Measurements from ENCODE around the gene MICOS13. TPM values are rescaled to one million over a fixed set of nuclear protein-coding genes. Genes with fewer than 3 reads are reported as not detected.

The MICOS13 gene
- total RNA-seq, 4 donors from 2014 or later: 43.6 to 65.5 (median 54.1) TPM

GRCh38 chr19:5648464-5648863 lies 31.9 kb downstream of the MICOS13 start:
- TF ChIP-seq POLR2A (IDR thresholded peaks at IDR 0.05): no peak
- no peak for TF ChIP-seq CTCF (IDR thresholded peaks at IDR 0.05)
- DNase-seq (ENCODE audit: low spot score in 2 of 2): no peak
- H3K4me3 ChIP-seq (ENCODE audit: low read depth, poor library complexity, severe bottlenecking): no peak overlapping the region
- WGBS, 2 donors: 91 to 92% methylated on average over 11 of the region's 11 CpGs
- intact Hi-C loops (cut with DNase I; ENCODE audit: low total_unique reads): no loop called here

GRCh38 chr19:5646703-5647102 lies 33.6 kb downstream of the MICOS13 start:
- TF ChIP-seq POLR2A (IDR thresholded peaks at IDR 0.05): no peak
- no peak for TF ChIP-seq CTCF (IDR thresholded peaks at IDR 0.05)
- H3K4me3 ChIP-seq (ENCODE audit: low read depth, poor library complexity, severe bottlenecking): no peak overlapping the region
- no peak for DNase-seq (ENCODE audit: low spot score in 2 of 2)
- intact Hi-C loops (cut with DNase I; ENCODE audit: low total_unique reads): no loop called here
- 88 to 94% methylated on average over 4 of the region's 4 CpGs for WGBS, 2 donors

- intact Hi-C loops (cut with DNase I; ENCODE audit: low total_unique reads): no loop called here
- TF ChIP-seq POLR2A (IDR thresholded peaks at IDR 0.05) (no peak), CTCF (IDR thresholded peaks at IDR 0.05) (no peak)
- no peak overlapping the region for H3K4me3 ChIP-seq (ENCODE audit: low read depth, poor library complexity, severe bottlenecking)
- 77 to 93% methylated on average over 5 of the region's 5 CpGs for WGBS, 2 donors
- DNase-seq (ENCODE audit: low spot score in 2 of 2): no peak
Observed at GRCh38 chr19:5645409-5645808, 34.9 kb downstream of the MICOS13 start.

GRCh38 chr19:5644037-5644436 lies 36.3 kb downstream of the MICOS13 start:
- no peak overlapping the region for H3K4me3 ChIP-seq (ENCODE audit: low read depth, poor library complexity, severe bottlenecking)
- TF ChIP-seq CTCF (IDR thresholded peaks at IDR 0.05) (no peak), POLR2A (IDR thresholded peaks at IDR 0.05) (no peak)
- intact Hi-C loops (cut with DNase I; ENCODE audit: low total_unique reads): no loop called here
- DNase-seq (ENCODE audit: low spot score in 2 of 2): peak in 1 of 2 donors; percentile 14
- 80 to 85% methylated on average over 2 of the region's 2 CpGs for WGBS, 2 donors

GRCh38 chr19:5643060-5643459 lies 37.3 kb downstream of the MICOS13 start:
- intact Hi-C loops (cut with DNase I; ENCODE audit: low total_unique reads): no loop called here
- DNase-seq (ENCODE audit: low spot score in 2 of 2): peak in 1 of 2 donors; percentile 13
- TF ChIP-seq CTCF (IDR thresholded peaks at IDR 0.05): no peak
- no peak for TF ChIP-seq POLR2A (IDR thresholded peaks at IDR 0.05)
- 90 to 93% methylated on average over 4 of the region's 4 CpGs for WGBS, 2 donors
- H3K4me3 ChIP-seq (ENCODE audit: low read depth, poor library complexity, severe bottlenecking): no peak overlapping the region

- peak in 1 of 2 donors; percentile 34 for DNase-seq (ENCODE audit: low spot score in 2 of 2)
- no peak overlapping the region for H3K4me3 ChIP-seq (ENCODE audit: low read depth, poor library complexity, severe bottlenecking)
- intact Hi-C loops (cut with DNase I; ENCODE audit: low total_unique reads): no loop called here
- no peak for TF ChIP-seq POLR2A (IDR thresholded peaks at IDR 0.05)
- TF ChIP-seq CTCF (IDR thresholded peaks at IDR 0.05): no peak
- whole genome bisulfite sequencing, 2 donors: 86 to 95% methylated on average over 2 of the region's 2 CpGs
Observed at GRCh38 chr19:5642204-5642603, 38.1 kb downstream of the MICOS13 start.
